HUES64 (cell line): Measurements from ENCODE around the gene GRHL1.
"Not testable (repeated sequence)": the region's sequence is repeated elsewhere in the genome, so short reads cannot be mapped to it uniquely, and the experiment has no call there.

Experiments
- H3K27ac ChIP-seq: 2 replicates; pipeline ENCODE4 v1.7.0; 2013; ENCODE audit warnings: low read depth, low read length, inconsistent platforms
- H3K27me3 ChIP-seq: 2 replicates; pipeline ENCODE4 v1.6.1; 2013; ENCODE audit warnings: mild to moderate bottlenecking, low read length; ENCODE audit not compliant: insufficient read depth
- H3K36me3 ChIP-seq: 2 replicates; pipeline ENCODE4 v1.6.1; 2013; ENCODE audit warnings: mild to moderate bottlenecking, low read length; ENCODE audit not compliant: insufficient read depth
- H3K4me1 ChIP-seq: 2 replicates; pipeline ENCODE4 v1.6.1; 2013; ENCODE audit warnings: mild to moderate bottlenecking, low read length, moderate library complexity; ENCODE audit not compliant: insufficient read depth
- H3K4me3 ChIP-seq: 2 replicates; pipeline ENCODE4 v1.5.1; 2013; ENCODE audit warnings: mild to moderate bottlenecking, low read length, moderate library complexity
- H3K9ac ChIP-seq: 2 replicates; pipeline ENCODE4 v1.6.1; 2013; ENCODE audit warnings: mild to moderate bottlenecking, low read depth, low read length
- H3K9me3 ChIP-seq: 2 replicates; pipeline ENCODE4 v1.6.1; 2013; ENCODE audit warnings: low read depth, low read length; ENCODE audit not compliant: insufficient read depth
- WGBS: fragments of 150-250, 120-280 bp; methylation state at CpG from one replicate; pipeline ENCODE4 v1.1.7; 2013; ENCODE audit warnings: missing lambda C conversion rate; 5-methylcytosine and 5-hydroxymethylcytosine counted together

Gene GRHL1

GRCh38 chr2:10006236-10007161 lies 55.0 kb downstream of the GRHL1 start:
- no peak overlapping the region for H3K4me3 ChIP-seq
- peaks cover 3% of the 10 kb centered on the region for H3K4me1 ChIP-seq
- 91% methylated on average over 64 of the region's 64 CpGs for WGBS
- H3K9ac ChIP-seq: no peak overlapping the region
- no peaks in the 10 kb centered on the region for H3K27me3 ChIP-seq
- H3K9me3 ChIP-seq: no peaks in the 10 kb centered on the region
- no peak overlapping the region for H3K27ac ChIP-seq
- no peaks in the 10 kb centered on the region for H3K36me3 ChIP-seq

DNA sequence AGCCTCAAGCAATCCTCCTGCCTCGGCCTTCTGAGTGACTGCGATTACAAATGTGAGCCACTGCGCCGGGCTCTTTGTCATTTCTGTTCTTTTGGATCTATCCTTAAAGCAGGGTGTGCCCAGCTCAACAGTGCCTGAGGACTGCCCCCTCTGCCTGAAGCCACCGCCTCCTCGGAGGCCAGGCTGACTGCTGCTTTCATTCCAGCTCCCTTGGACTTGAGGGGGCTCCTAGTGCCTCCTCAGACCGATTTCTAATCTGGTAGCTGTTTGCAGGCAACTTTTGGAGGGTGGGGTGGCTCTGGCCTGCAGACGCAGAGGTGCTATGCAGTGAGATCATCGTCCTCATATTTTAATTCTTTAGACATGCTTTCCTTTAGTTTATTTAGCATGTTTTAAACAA lies 55.9 kb downstream of the GRHL1 start:
- H3K4me3 ChIP-seq: no peak overlapping the region
- H3K36me3 ChIP-seq: no peaks in the 10 kb centered on the region
- WGBS: 87% methylated on average over 9 of the region's 9 CpGs
- H3K27me3 ChIP-seq: no peaks in the 10 kb centered on the region
- no peaks in the 10 kb centered on the region for H3K9me3 ChIP-seq
- H3K4me1 ChIP-seq: no peaks in the 10 kb centered on the region
- no peak overlapping the region for H3K9ac ChIP-seq
- H3K27ac ChIP-seq: no peak overlapping the region

DNA sequence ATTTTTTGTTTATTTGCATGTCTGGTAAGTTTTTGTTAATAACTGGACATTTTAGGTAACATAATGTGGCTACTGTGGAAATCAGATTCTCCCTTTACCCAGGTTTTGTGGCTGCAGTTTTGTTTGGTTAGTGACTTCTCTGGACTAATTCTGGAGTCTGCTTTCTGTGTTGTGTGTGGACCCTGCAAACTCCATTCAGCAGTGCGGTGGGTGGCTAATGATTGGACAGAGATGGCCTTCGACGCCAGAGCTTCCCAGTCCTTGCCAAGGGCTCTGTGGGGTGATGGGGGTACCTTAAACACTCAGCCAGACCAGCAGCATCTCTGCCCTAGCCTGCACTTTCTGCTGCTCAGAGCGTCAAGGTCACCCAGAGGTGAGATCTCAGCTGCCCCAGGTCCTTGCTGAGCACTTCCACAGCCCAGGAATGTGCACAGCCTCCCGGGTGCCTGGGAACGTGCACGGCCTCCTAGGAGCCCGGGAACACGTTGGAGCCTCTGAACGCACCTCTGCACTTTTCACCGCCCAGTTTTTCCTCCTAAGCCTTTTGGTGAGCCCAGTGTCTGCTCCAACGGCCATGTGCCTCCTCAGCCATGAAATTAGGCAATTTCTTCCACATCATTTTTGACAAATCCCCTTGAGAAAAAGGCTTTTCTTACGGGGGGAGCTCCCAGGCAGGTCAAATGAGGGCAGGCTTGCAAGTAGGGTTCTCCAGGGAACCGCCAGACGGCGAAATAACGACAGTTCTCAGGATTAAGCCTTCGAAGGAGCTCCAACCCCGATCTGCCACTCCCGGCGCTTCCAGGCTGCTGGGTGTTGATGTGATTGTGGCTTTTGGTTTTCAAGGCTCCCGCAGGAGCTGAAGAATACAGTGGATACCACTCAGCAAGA lies 56.7 kb downstream of the GRHL1 start:
- H3K4me3 ChIP-seq: no peak overlapping the region
- H3K27me3 ChIP-seq: no peaks in the 10 kb centered on the region
- no peaks in the 10 kb centered on the region for H3K9me3 ChIP-seq
- no peaks in the 10 kb centered on the region for H3K36me3 ChIP-seq
- 86% methylated on average over 22 of the region's 22 CpGs for WGBS
- H3K27ac ChIP-seq: no peak overlapping the region
- no peaks in the 10 kb centered on the region for H3K4me1 ChIP-seq
- no peak overlapping the region for H3K9ac ChIP-seq

DNA sequence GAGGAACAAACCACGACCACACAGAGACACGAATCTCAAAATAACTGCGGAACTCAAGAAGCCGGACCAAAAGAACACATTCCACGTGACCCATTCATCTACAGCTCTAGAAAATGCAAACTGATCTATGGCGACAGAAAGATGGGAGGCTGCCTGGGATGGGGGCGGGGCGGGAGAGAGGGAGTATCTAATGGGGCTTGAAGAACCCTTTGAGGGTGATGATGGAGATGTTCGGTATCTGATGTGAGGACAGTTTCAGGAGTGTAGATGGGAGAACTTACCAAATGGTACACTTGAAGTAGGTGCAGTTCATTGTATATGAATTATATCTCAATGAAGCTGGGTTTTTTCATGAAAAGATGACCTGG lies 57.3 kb downstream of the GRHL1 start:
- Histone ChIP-seq H3K27me3 (no peaks in the 10 kb centered on the region), H3K9ac (no peak overlapping the region), H3K27ac (no peak overlapping the region), H3K9me3 (no peaks in the 10 kb centered on the region), H3K36me3 (no peaks in the 10 kb centered on the region), H3K4me1 (no peaks in the 10 kb centered on the region), H3K4me3 (no peak overlapping the region)
- WGBS: 93% methylated on average over 9 of the region's 9 CpGs

DNA sequence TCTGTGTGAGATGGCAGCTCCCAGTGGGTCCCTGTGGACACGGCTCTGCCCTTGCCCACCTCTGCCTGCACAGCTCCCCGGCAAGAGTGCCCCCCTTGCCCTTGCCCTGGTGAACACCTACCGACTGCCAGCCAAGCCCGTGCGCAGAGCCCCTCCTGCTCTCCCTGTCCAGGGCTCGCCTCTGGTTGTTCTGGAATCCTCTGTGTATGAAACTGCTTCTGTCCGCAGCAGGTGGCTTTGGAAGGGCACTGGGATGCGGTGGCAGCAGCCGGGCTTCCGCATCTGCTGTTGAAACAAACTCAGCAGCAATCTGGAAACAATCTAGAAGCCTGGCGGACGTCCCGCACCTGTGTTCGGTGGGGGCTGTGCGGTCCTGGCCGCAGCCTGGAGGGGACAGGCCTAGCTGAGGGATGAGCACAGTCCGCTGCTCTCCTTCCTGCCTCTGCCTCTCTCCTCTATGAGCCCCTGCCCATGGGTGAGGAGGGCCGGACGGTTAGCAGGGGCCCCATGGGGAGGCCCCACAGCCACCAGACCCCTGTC lies 57.8 kb downstream of the GRHL1 start:
- H3K4me3 ChIP-seq: no peak overlapping the region
- no peaks in the 10 kb centered on the region for H3K27me3 ChIP-seq
- H3K9me3 ChIP-seq: no peaks in the 10 kb centered on the region
- H3K36me3 ChIP-seq: no peaks in the 10 kb centered on the region
- WGBS: 91% methylated on average over 19 of the region's 19 CpGs
- no peak overlapping the region for H3K27ac ChIP-seq
- H3K9ac ChIP-seq: no peak overlapping the region
- no peaks in the 10 kb centered on the region for H3K4me1 ChIP-seq

- Histone ChIP-seq H3K4me1 (no peaks in the 10 kb centered on the region), H3K4me3 (no peak overlapping the region), H3K9me3 (no peaks in the 10 kb centered on the region), H3K9ac (no peak overlapping the region), H3K27ac (no peak overlapping the region), H3K36me3 (no peaks in the 10 kb centered on the region), H3K27me3 (no peaks in the 10 kb centered on the region)
- 93% methylated on average over 36 of the region's 36 CpGs for WGBS
These were observed 58.6 kb downstream of the GRHL1 start for GRCh38 chr2:10009811-10010781.

- not testable (repeated sequence) for H3K4me1 ChIP-seq, H3K27ac ChIP-seq, H3K9me3 ChIP-seq, H3K27me3 ChIP-seq, H3K4me3 ChIP-seq, H3K36me3 ChIP-seq, H3K9ac ChIP-seq
- 97% methylated on average over 52 of the region's 52 CpGs for WGBS
These were observed 59.5 kb downstream of the GRHL1 start for GRCh38 chr2:10010861-10011605.

GRCh38 chr2:10011606-10012325 lies 60.3 kb downstream of the GRHL1 start:
- H3K27ac ChIP-seq, H3K27me3 ChIP-seq, H3K4me1 ChIP-seq, H3K9ac ChIP-seq, H3K36me3 ChIP-seq, H3K4me3 ChIP-seq, H3K9me3 ChIP-seq: not testable (repeated sequence)
- WGBS: 92% methylated on average over 48 of the region's 61 CpGs

- not testable (repeated sequence) for H3K27ac ChIP-seq, H3K9ac ChIP-seq, H3K27me3 ChIP-seq, H3K9me3 ChIP-seq, H3K4me1 ChIP-seq, H3K4me3 ChIP-seq, H3K36me3 ChIP-seq
- 96% methylated on average over 37 of the region's 37 CpGs for WGBS
These were observed 61.0 kb downstream of the GRHL1 start for GRCh38 chr2:10012366-10012962.
